Measurements from ENCODE around the gene MAD2L1BP. TPM values are rescaled to one million over a fixed set of nuclear protein-coding genes. Genes with fewer than 3 reads are reported as not detected.
"Not testable (repeated sequence)": the region's sequence is repeated elsewhere in the genome, so short reads cannot be mapped to it uniquely, and the experiment has no call there.

MAD2L1BP gene
- total RNA-seq: 21.5 and 27.9 TPM in 2 replicates

GRCh38 chr6:43635387-43636307, at the start of gene MAD2L1BP:
TSS of gene MAD2L1BP (plus strand) at chr6:43635840. CDS start at chr6:43635876, 36 bp downstream.
- H3K36me3 ChIP-seq (ENCODE audit: control insufficient read depth, insufficient read depth, low read length): peaks cover 10% of the 10 kb centered on the region
- H3K27me3 ChIP-seq (ENCODE audit: control insufficient read depth, insufficient read depth, low read length): no peaks in the 10 kb centered on the region
- H3K4me3 ChIP-seq (ENCODE audit: low read depth, low read length): peak within 1 kb of the TSS; percentile 58
- DNase-seq (ENCODE audit: low read depth): peak; percentile 47
- TF ChIP-seq CTCF (IDR thresholded peaks at IDR 0.05; ENCODE audit: insufficient read depth, low read length, severe bottlenecking): no peak
- no peak for FAIRE-seq

- no peak overlapping the region for H3K4me3 ChIP-seq (ENCODE audit: low read depth, low read length)
- no peaks in the 10 kb centered on the region for H3K27me3 ChIP-seq (ENCODE audit: control insufficient read depth, insufficient read depth, low read length)
- peaks cover 18% of the 10 kb centered on the region for H3K36me3 ChIP-seq (ENCODE audit: control insufficient read depth, insufficient read depth, low read length)
- FAIRE-seq: no peak
- DNase-seq (ENCODE audit: low read depth): no peak
- TF ChIP-seq CTCF (IDR thresholded peaks at IDR 0.05; ENCODE audit: insufficient read depth, low read length, severe bottlenecking): no peak
Observed at GRCh38 chr6:43588194-43588593, 47.4 kb upstream of the MAD2L1BP start.

- not testable (repeated sequence) for H3K4me3 ChIP-seq (ENCODE audit: low read depth, low read length); FAIRE-seq; DNase-seq (ENCODE audit: low read depth); H3K27me3 ChIP-seq (ENCODE audit: control insufficient read depth, insufficient read depth, low read length)
- peaks cover 13% of the 10 kb centered on the region for H3K36me3 ChIP-seq (ENCODE audit: control insufficient read depth, insufficient read depth, low read length)
Observed at GRCh38 chr6:43589564-43589963, 46.1 kb upstream of the MAD2L1BP start.

GRCh38 chr6:43593938-43594337, 41.7 kb upstream of the MAD2L1BP start:
- no peak for FAIRE-seq
- TF ChIP-seq CTCF (IDR thresholded peaks at IDR 0.05; ENCODE audit: insufficient read depth, low read length, severe bottlenecking): no peak
- Histone ChIP-seq H3K27me3 (ENCODE audit: control insufficient read depth, insufficient read depth, low read length) (no peaks in the 10 kb centered on the region), H3K36me3 (ENCODE audit: control insufficient read depth, insufficient read depth, low read length) (peaks cover 6% of the 10 kb centered on the region), H3K4me3 (ENCODE audit: low read depth, low read length) (no peak overlapping the region)
- no peak for DNase-seq (ENCODE audit: low read depth)

- no peak for FAIRE-seq
- no peak overlapping the region for H3K4me3 ChIP-seq (ENCODE audit: low read depth, low read length)
Observed at GRCh38 chr6:43600595-43600994, 35.0 kb upstream of the MAD2L1BP start.

More at GRCh38 chr6:43600595-43600994, 35.0 kb upstream of the MAD2L1BP start:
- Histone ChIP-seq H3K36me3 (ENCODE audit: control insufficient read depth, insufficient read depth, low read length) (peaks cover 16% of the 10 kb centered on the region), H3K27me3 (ENCODE audit: control insufficient read depth, insufficient read depth, low read length) (no peaks in the 10 kb centered on the region)
- no peak for TF ChIP-seq CTCF (IDR thresholded peaks at IDR 0.05; ENCODE audit: insufficient read depth, low read length, severe bottlenecking)
- DNase-seq (ENCODE audit: low read depth): no peak

All from bronchial epithelial cell (primary cell).